GM21360 (cell line): ENCODE data around the gene PTPRJ.

Experiments used
- ATAC-seq: cut with Tn5 transposase; IDR thresholded peaks from one replicate; pipeline ENCODE4 v1.9.1; 2021; ENCODE audit warnings: mild to moderate bottlenecking, moderate library complexity; ENCODE audit not compliant: unreplicated experiment

The PTPRJ gene

DNA sequence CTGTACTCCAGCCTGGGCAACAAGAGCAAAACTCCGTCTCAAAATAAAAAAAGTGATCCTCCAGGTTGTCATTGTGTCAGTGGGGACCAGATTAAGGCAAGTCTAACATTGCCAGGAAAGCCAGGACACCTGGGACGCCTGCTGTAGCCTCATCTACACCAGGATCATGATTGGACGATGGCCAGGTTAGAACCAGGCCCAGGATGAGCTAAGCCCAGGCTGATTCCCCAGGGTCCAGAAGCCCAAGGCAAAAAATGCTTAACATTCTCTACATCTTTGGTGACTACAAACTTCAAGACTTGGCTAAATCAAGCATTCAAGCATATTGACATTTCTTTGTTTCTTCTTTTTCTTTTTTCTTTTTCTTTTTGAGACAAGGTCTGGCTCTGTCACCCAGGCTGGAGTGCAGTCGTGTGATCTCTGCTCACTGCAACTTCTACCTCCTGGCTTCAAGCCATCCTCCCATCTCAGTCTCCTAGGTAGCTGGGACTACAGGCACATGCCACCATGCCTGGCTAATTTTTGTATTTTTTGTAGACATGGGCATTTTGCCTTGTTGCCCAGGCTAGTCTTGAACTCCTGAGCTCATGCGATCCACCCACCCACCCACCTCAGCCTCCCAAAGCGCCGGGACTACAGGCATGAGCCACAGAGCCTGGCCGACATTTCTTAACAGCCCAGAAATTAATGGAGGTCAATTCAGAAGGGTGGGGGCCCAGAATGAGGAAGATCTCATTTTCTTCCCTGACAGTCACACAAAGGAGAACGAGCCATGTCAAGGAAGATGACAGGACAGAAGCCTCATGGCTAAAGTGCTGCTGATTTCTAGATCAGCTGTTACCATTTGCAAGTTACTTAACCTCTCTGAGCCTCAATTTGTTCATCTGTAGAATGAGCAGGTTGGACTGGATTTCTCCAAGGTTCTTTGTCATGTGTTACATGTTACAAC, 12.5 kb upstream of the PTPRJ start:
- no peak for ATAC-seq

GRCh38 chr11:47969401-47969800, 11.0 kb upstream of the PTPRJ start:
- no peak for ATAC-seq

DNA sequence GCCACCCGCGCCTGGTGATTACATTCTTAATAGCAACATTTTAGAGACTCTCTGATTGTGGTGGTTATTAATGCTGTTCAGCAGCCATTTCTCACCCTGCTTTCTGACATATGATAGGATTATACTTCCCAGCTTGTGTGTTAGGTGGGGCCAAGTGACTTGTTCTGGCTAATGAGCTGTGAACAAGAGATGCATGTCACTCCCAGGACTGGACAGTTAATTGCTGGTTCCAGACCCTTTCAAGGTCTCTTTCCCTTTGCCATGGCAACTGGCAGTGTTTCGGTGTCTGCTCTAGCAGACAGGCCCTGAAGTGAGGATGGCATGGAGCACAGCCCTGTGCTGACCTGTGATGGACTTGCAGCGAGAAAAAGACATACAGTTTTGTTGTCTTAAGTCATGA, 8.9 kb upstream of the PTPRJ start:
- no peak for ATAC-seq

DNA sequence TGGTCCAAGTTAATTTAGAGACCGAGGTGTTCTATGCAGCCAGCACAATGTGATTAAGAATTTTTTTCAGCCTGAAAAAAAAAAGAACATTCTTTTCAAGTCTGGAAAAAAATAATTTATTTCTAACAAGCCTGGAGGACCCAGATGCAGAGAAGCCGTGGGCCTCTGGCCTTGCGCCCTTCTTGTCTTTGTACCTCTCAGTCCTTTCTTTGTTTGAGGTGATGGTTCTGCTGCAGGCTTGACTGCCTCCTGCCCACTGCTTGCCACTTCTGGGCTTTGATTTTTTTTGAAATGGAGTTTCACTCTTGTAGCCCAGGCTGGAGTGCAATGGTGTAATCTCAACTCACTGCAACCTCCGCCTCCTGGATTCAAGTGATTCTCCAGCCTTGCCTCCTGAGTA, 7.2 kb upstream of the PTPRJ start:
- no peak for ATAC-seq

DNA sequence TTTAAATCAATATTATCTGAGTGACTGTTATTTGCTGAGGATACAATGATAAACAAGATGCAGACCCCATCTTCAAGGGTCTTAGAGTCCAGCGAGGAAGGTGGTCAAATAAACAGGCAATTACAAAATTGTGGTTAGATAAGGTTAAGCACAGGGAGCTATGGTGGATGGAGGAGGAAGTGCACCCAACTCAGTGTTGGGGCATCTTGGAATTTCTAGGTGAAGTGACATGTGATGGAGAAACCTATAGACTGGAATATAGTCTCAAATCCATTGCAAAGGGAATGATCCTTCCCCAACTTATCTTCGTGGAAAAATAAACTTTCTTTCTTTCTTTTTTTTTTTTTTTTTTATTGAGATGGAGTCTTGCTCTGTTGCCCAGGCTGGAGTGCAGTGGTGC, 3.4 kb upstream of the PTPRJ start:
- ATAC-seq, result no peak

- ATAC-seq, result no peak
These were observed 2.7 kb upstream of the PTPRJ start for GRCh38 chr11:47977623-47978022.

- no peak for ATAC-seq
These were observed 826 bp upstream of the PTPRJ start for GRCh38 chr11:47979378-47980087.

DNA sequence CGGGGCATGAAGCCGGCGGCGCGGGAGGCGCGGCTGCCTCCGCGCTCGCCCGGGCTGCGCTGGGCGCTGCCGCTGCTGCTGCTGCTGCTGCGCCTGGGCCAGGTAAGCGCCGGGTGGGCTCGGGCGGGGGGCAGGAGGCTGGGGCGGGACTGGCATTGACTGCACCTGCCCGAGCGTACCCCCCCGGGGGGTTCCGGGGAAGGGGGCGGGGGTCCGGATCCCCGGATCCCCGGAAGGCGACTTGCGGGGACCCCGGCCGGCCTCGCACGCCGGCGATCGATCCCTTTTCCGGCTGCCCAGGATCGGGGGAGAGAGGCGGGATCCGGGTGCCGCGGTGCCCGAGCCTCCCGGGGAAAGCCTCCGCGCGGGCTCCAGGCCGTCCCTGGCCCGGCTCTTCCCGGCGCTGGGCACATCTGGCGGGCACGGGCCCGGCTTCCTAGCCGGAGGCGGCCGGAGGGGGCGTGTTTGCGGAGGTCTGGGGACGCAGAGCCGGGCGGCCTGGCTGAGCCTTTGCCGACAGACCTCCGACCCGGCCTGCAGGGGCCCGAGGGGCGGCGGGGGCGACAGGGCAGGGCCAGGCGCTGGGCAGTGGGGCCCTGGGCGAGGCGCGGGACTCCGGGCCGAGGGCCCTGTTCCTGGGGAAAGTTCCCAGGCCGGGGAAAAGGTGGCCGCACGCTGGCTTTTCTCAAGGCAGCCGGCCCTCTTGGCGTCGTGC, 705 bp downstream of the PTPRJ start:
- peak; percentile 35 for ATAC-seq

- no peak for ATAC-seq
These were observed 1.5 kb downstream of the PTPRJ start for GRCh38 chr11:47981667-47982404.

DNA sequence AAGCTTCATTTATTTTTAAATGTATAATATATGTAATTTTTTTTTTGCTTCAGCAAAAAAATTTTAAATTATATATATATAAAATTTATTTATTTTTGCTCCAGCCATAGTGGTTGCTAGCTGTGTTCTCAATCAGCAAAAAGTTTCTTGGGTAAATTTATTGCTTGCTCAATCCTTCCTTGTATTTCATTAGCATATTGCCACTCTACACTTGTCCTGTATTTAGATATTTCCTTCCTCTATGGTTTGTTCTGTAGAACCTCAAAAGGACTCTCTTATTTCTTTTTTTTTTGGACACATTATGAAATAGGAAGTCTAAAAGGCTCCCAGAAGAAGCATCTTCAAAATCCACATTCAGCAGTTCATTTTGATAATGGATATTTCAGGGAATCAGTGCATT, 2.3 kb downstream of the PTPRJ start:
- no peak for ATAC-seq

DNA sequence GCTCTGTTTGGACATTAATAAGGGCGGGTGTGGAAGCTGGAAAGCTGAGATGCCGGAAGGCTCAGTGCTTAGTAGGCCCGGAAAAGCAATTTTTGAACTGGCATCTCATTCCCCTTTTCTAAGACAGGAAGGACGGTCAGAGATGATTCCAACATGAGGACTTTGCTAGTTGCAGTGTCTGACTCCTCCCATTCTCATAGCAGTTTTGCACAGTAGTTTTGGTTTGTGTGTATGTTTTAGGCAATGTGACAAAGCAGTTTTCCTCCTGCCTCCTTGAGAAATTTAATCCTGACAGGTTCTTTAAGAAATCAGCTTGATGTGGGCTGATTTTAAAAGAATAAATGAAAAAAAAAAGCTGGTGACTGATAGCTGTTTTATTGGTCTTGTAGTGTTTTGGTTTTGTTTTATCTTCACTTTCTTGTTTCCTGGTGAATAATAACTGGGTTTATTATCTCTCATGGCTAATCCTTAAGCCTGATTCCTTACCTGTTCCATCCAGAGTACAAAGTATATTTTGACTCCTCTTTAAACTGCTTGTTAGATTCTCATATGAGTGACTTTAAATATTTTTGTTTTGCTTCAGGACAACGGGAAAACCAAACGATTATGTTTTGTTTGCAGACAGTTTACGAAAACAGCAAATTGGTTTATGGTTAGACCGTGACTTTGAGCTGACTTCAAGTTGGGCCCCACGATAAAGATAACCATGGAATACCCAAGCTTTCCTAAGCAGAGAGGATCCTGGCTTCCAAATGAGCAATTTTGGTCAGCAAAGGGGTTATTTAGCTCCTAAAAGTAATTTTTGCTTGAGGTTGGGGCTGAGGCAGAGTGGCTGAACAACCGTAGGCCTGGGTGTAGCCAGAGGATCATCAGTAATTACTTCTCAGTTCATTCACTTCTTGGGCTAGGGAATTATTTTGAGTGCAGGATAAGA, 3.4 kb downstream of the PTPRJ start:
- ATAC-seq, result no peak

GRCh38 chr11:47986219-47986618, 5.9 kb downstream of the PTPRJ start:
- ATAC-seq, result no peak

DNA sequence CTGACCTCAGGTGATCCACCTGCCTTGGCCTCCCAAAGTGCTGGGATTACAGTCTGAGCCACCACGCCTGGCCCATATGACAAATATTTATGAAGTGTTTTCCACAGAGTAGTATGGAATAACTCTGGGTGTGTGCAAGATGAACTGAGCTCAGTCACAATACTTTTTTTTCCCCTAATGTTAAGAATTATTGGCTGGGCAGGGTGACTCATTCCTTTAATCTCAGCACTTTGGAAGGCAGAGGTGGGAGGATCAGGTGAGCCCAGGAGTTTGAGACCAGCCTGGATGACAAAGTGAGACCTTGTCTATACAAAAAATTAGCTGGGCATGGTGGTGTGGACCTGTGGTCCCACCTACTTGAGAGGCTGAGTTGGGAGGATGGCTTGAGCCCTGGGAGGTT, 6.4 kb downstream of the PTPRJ start:
- ATAC-seq, result no peak

DNA sequence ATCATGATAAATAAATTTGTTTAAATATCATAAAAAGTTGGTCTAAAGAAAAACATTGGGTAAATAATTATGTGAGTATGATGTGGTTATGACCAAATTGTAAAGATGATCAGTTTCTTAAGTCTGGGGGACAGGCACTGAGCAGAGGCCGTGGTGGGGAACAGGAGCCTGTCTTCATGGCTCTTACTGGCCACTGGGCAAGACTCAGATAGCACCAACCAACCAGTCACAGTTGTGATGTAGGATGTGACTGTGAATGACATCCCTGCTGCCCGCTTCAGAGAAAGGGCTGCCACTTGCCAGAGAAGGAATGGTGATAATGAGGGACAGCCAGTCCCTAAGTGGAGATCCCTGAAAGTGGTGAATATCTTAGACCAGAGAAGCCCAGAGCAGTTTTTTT, 7.0 kb downstream of the PTPRJ start:
- no peak for ATAC-seq

- ATAC-seq, result no peak
These were observed 7.4 kb downstream of the PTPRJ start for GRCh38 chr11:47987781-47988180.

GRCh38 chr11:47989779-47990178, 9.4 kb downstream of the PTPRJ start:
- no peak for ATAC-seq

DNA sequence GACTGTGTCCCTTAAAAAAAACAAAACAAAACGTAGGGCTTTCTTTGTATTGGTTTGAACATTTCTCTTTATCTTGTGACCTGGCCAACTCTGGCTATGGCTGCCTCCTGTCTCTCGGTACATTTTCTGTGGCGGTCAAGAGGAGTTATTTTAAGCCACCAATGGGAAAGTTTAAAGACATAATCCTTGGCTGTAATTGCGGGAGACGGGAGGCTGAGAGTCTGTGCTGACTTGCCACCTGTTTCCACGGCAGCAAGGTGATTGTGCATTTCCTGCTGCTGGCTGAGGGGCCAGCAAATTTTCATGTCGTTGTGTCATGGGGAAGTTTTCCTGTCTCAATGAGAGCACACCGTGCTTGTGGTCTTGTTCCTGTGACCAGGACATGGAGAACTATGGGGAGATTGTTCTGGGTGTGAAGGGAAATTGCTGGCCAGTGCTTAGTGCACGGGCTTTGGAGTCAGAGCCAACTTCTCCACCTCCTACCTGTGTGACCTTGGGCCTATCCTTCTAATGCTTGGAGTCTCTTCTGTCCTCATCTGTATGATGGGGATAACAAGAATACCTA, 11.0 kb downstream of the PTPRJ start:
- no peak for ATAC-seq

GRCh38 chr11:47991894-47992293, 11.5 kb downstream of the PTPRJ start:
- no peak for ATAC-seq
